Neural cell (in vitro differentiated cells): Measurements from ENCODE around the gene KIF5C. TPM values are rescaled to one million over a fixed set of nuclear protein-coding genes. Genes with fewer than 3 reads are reported as not detected.

Experiments used
- H2AFZ ChIP-seq: fragments of 200-600, 300-800 bp; sonication (generic), shearing (Covaris generic); 2 replicates; pipeline ENCODE4 v1.6.0; 2014; ENCODE audit warnings: low read depth, mild to moderate bottlenecking, antibody characterized with exemption, low read length, moderate library complexity
- H3F3A ChIP-seq: fragments of 200-600 bp; shearing (Covaris generic); 2 replicates; pipeline ENCODE4 v1.6.1; 2016; ENCODE audit warnings: mild to moderate bottlenecking, moderate library complexity, mixed read lengths, antibody characterized with exemption, low read length; ENCODE audit not compliant: insufficient read depth, poor library complexity, severe bottlenecking
- H3K27ac ChIP-seq: fragments of 200-600, 300-800 bp; sonication (generic), shearing (Covaris generic); 2 replicates; pipeline ENCODE4 v1.5.1; 2014; ENCODE audit warnings: mild to moderate bottlenecking, low read length, moderate library complexity
- H3K27me3 ChIP-seq: fragments of 300-800, 200-600 bp; sonication (generic), shearing (Covaris generic); 2 replicates; pipeline ENCODE4 v1.6.0; 2014; ENCODE audit warnings: mild to moderate bottlenecking, low read depth, low read length, moderate library complexity; ENCODE audit not compliant: insufficient read depth
- H3K36me3 ChIP-seq: fragments of 300-800, 200-600 bp; sonication (generic), shearing (Covaris generic); 2 replicates; pipeline ENCODE4 v1.5.1; 2014; ENCODE audit warnings: mild to moderate bottlenecking, antibody characterized with exemption, low read length, moderate library complexity; ENCODE audit not compliant: insufficient read depth
- H3K4me2 ChIP-seq: fragments of 300-800, 200-600 bp; sonication (generic), shearing (Covaris generic); 2 replicates; pipeline ENCODE4 v1.6.0; 2014; ENCODE audit warnings: mild to moderate bottlenecking, low read length
- H3K4me3 ChIP-seq: fragments of 300-800, 200-600 bp; sonication (generic), shearing (Covaris generic); 2 replicates; pipeline ENCODE4 v1.5.1; 2014; ENCODE audit warnings: mild to moderate bottlenecking, low read length, moderate library complexity
- H3K79me2 ChIP-seq: fragments of 200-600 bp; shearing (Covaris generic); replicated peaks from 2 replicates; pipeline ENCODE4 v1.6.0; 2014; ENCODE audit warnings: mild to moderate bottlenecking, low read length, moderate library complexity; ENCODE audit not compliant: insufficient read depth
- H3K9ac ChIP-seq: fragments of 300-800, 200-600 bp; sonication (generic), shearing (Covaris generic); 2 replicates; pipeline ENCODE4 v1.6.1; 2016; ENCODE audit warnings: mild to moderate bottlenecking, low read length, mixed read lengths
- H3K9me2 ChIP-seq: fragments of 200-600 bp; shearing (Covaris generic); 2 replicates; pipeline ENCODE4 v1.6.1; 2016; ENCODE audit warnings: mild to moderate bottlenecking, low read length, mixed read lengths; ENCODE audit not compliant: insufficient read depth
- H3K9me3 ChIP-seq: fragments of 200-600, 300-800 bp; sonication (generic), shearing (Covaris generic); 2 replicates; pipeline ENCODE4 v1.6.1; 2016; ENCODE audit warnings: mild to moderate bottlenecking, mixed run types, low read length, moderate library complexity, mixed read lengths
- H4K20me1 ChIP-seq: fragments of 200-600 bp; shearing (Covaris generic); 2 replicates; pipeline ENCODE4 v1.6.1; 2016; ENCODE audit warnings: mild to moderate bottlenecking, mixed run types; ENCODE audit not compliant: insufficient read depth
- CTCF ChIP-seq: fragments of 450-650 bp; IDR thresholded peaks from 2 replicates; pipeline ENCODE4 v1.5.1; 2014; ENCODE audit warnings: antibody characterized with exemption, mild to moderate bottlenecking, moderate library complexity; ENCODE audit not compliant: poor library complexity, severe bottlenecking
- EP300 ChIP-seq: fragments of 450-650 bp; conservative IDR thresholded peaks from 2 replicates; pipeline ENCODE4 v1.6.1; 2014; ENCODE audit warnings: antibody characterized with exemption, mild to moderate bottlenecking, moderate library complexity; ENCODE audit not compliant: poor library complexity, severe bottlenecking
- EZH2 ChIP-seq: fragments of 200-600, 300-800 bp; shearing (Covaris generic), sonication (generic); IDR thresholded peaks from 2 replicates; pipeline ENCODE4 v1.6.1; 2014; ENCODE audit warnings: antibody characterized with exemption, low read length, borderline replicate concordance, mild to moderate bottlenecking; ENCODE audit not compliant: insufficient read depth, poor library complexity, severe bottlenecking
- MXI1 ChIP-seq: fragments of 450-650 bp; conservative IDR thresholded peaks from 2 replicates; pipeline ENCODE4 v1.6.1; 2014; ENCODE audit warnings: antibody characterized with exemption, mild to moderate bottlenecking; ENCODE audit not compliant: poor library complexity, severe bottlenecking
- POLR2AphosphoS5 ChIP-seq: IDR thresholded peaks from 2 replicates; pipeline ENCODE4 v1.6.1; 2012
- RAD21 ChIP-seq: fragments of 450-650 bp; conservative IDR thresholded peaks from 2 replicates; pipeline ENCODE4 v1.6.1; 2014; ENCODE audit warnings: antibody characterized with exemption, mild to moderate bottlenecking, moderate library complexity
- REST ChIP-seq: IDR thresholded peaks from 2 replicates; pipeline ENCODE4 v1.6.1; 2012; ENCODE audit warnings: borderline replicate concordance
- SMC3 ChIP-seq: fragments of 450-650 bp; conservative IDR thresholded peaks from 2 replicates; pipeline ENCODE4 v1.6.1; 2014; ENCODE audit warnings: antibody characterized with exemption, mild to moderate bottlenecking, moderate library complexity; ENCODE audit not compliant: poor library complexity
- TAF1 ChIP-seq: IDR thresholded peaks from 2 replicates; pipeline ENCODE4 v1.6.1; 2012; ENCODE audit warnings: low read depth
- polyA plus RNA-seq: library from polyadenylated mRNA; depleted of rRNA; stranded (reverse); fragments of >200 nt; gene quantifications from 2 replicates; pipeline ENCODE4 v1.2.3, GENCODE V29; 2014

KIF5C gene
- polyA plus RNA-seq, 1 donor from 2014 or later, result 527 TPM

- H3K4me2 ChIP-seq, result no peak overlapping the region
- H4K20me1 ChIP-seq, result peaks cover 42% of the 10 kb centered on the region
- H3K9me2 ChIP-seq, result no peaks in the 10 kb centered on the region
- H3K4me3 ChIP-seq, result no peak overlapping the region
- H3K27ac ChIP-seq, result no peak overlapping the region
- no peaks in the 10 kb centered on the region for H3F3A ChIP-seq
- H3K9me3 ChIP-seq, result no peaks in the 10 kb centered on the region
- peaks cover 20% of the 10 kb centered on the region for H3K36me3 ChIP-seq
- peaks cover 97% of the 10 kb centered on the region for H3K79me2 ChIP-seq
- no peak overlapping the region for H2AFZ ChIP-seq
- no peak overlapping the region for H3K9ac ChIP-seq
- no peak for TF ChIP-seq POLR2AphosphoS5
- TF ChIP-seq EZH2, result no peak
- TF ChIP-seq EP300, result no peak
- no peak for TF ChIP-seq TAF1
- no peak for TF ChIP-seq SMC3
- no peak for TF ChIP-seq MXI1
- no peak for TF ChIP-seq RAD21
- no peak for TF ChIP-seq REST
- no peaks in the 10 kb centered on the region for H3K27me3 ChIP-seq
Observed at GRCh38 chr2:148907085-148907785, 32.2 kb downstream of the KIF5C start.

GRCh38 chr2:148909114-148909513 lies 34.1 kb downstream of the KIF5C start:
- no peaks in the 10 kb centered on the region for H3K27me3 ChIP-seq
- peaks cover 42% of the 10 kb centered on the region for H4K20me1 ChIP-seq
- no peak overlapping the region for H3K4me2 ChIP-seq
- H3K9ac ChIP-seq, result no peak overlapping the region
- H2AFZ ChIP-seq, result no peak overlapping the region
- TF ChIP-seq SMC3 (no peak), POLR2AphosphoS5 (no peak), EZH2 (no peak), MXI1 (no peak), EP300 (no peak), RAD21 (no peak), CTCF (no peak), TAF1 (no peak), REST (no peak)
- no peaks in the 10 kb centered on the region for H3K9me3 ChIP-seq
- no peaks in the 10 kb centered on the region for H3F3A ChIP-seq
- H3K36me3 ChIP-seq, result peaks cover 11% of the 10 kb centered on the region
- H3K9me2 ChIP-seq, result no peaks in the 10 kb centered on the region
- H3K27ac ChIP-seq, result no peak overlapping the region
- H3K79me2 ChIP-seq, result peaks cover 98% of the 10 kb centered on the region
- no peak overlapping the region for H3K4me3 ChIP-seq
